Hematopoietic multipotent progenitor cell treated with erythropoietin and hydrocortisone succinate and interleukin-3 and kit ligand, for 15 days (in vitro differentiated cells): ENCODE data around the gene TRIP13.
"Not testable (repeated sequence)": the region's sequence is repeated elsewhere in the genome, so short reads cannot be mapped to it uniquely, and the experiment has no call there.

ENCODE experiments used
- DNase-seq: peaks from one replicate; pipeline ENCODE4 v3.0.0-alpha.2; 2015; ENCODE audit warnings: low spot score

TRIP13 gene

GRCh38 chr5:937151-937924 lies 44.7 kb downstream of the TRIP13 start:
- DNase-seq, result no peak

GRCh38 chr5:939368-939767 lies 46.7 kb downstream of the TRIP13 start:
- no peak for DNase-seq

GRCh38 chr5:940741-941140 lies 48.1 kb downstream of the TRIP13 start:
- not testable (repeated sequence) for DNase-seq

- DNase-seq, result no peak
Observed at GRCh38 chr5:943201-943917, 50.7 kb downstream of the TRIP13 start.

GRCh38 chr5:943918-944620 lies 51.4 kb downstream of the TRIP13 start:
- DNase-seq, result no peak

GRCh38 chr5:944621-944927 lies 51.9 kb downstream of the TRIP13 start:
- no peak for DNase-seq

GRCh38 chr5:944992-945685 lies 52.5 kb downstream of the TRIP13 start:
- no peak for DNase-seq

GRCh38 chr5:945691-946551 lies 53.2 kb downstream of the TRIP13 start:
- no peak for DNase-seq

- DNase-seq, result no peak
Observed at GRCh38 chr5:946720-947625, 54.3 kb downstream of the TRIP13 start.

- no peak for DNase-seq
Observed at GRCh38 chr5:947626-948471, 55.2 kb downstream of the TRIP13 start.

- DNase-seq, result no peak
Observed at GRCh38 chr5:948472-949274, 56.0 kb downstream of the TRIP13 start.

GRCh38 chr5:949275-949543 lies 56.5 kb downstream of the TRIP13 start:
- DNase-seq, result no peak

- no peak for DNase-seq
Observed at GRCh38 chr5:949815-950560, 57.3 kb downstream of the TRIP13 start.

- no peak for DNase-seq
Observed at GRCh38 chr5:951940-952596, 59.4 kb downstream of the TRIP13 start.

- no peak for DNase-seq
Observed at GRCh38 chr5:952597-953271, 60.0 kb downstream of the TRIP13 start.

- DNase-seq, result no peak
Observed at GRCh38 chr5:953535-954449, 61.1 kb downstream of the TRIP13 start.
